ENCODE measurements around the gene RTRAF.

RTRAF gene

GRCh38 chr14:52051871-52052270, 62.5 kb downstream of the RTRAF start:
- TF ChIP-seq CTCF (IDR thresholded peaks at IDR 0.05; ENCODE audit: low read depth, low read length, missing control alignments): no peak
- H3K4me3 ChIP-seq (ENCODE audit: low read depth, low read length): no peak overlapping the region
- DNase-seq (ENCODE audit: low read depth): no peak

DNA sequence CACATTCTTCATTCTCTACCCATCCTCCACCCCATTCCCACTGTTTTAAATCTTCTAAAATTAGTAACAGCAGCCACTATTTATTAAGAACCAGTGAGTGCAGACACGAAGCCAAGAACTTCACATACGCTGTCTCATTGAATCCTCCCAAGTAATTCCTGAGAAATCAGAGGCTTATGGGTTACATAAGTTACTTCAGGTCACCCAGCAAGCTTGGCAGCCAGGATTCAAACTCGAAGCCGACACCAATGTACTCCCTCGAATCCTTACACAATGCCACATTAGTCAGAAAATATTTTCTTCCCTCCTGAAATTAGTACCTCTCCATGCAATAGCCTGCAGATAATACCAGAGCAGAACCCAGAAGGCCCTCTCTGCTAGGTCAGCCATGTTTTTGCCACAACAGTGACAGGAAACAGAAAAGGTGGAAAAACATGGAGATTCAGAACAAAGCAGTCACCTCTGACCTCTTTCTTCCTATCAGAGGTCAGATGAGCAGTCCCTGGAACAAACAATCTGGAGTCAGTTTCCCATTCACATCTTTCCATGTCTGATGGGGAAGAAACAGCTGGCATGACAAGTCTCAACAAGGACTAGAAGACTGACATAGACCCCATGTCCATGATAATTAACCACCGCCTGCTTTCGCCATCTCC, 63.1 kb downstream of the RTRAF start:
- no peak for DNase-seq (ENCODE audit: low read depth)
- no peak for TF ChIP-seq CTCF (IDR thresholded peaks at IDR 0.05; ENCODE audit: low read depth, low read length, missing control alignments)
- no peak overlapping the region for H3K4me3 ChIP-seq (ENCODE audit: low read depth, low read length)

- no peak for DNase-seq (ENCODE audit: low read depth)
- H3K4me3 ChIP-seq (ENCODE audit: low read depth, low read length): no peak overlapping the region
- no peak for TF ChIP-seq CTCF (IDR thresholded peaks at IDR 0.05; ENCODE audit: low read depth, low read length, missing control alignments)
Measured at GRCh38 chr14:52053044-52053443, 63.7 kb downstream of the RTRAF start.

- TF ChIP-seq CTCF (IDR thresholded peaks at IDR 0.05; ENCODE audit: low read depth, low read length, missing control alignments): no peak
- H3K4me3 ChIP-seq (ENCODE audit: low read depth, low read length): no peak overlapping the region
- DNase-seq (ENCODE audit: low read depth): no peak
Measured at GRCh38 chr14:52054678-52055077, 65.3 kb downstream of the RTRAF start.

GRCh38 chr14:52055167-52055566, 65.8 kb downstream of the RTRAF start:
- no peak overlapping the region for H3K4me3 ChIP-seq (ENCODE audit: low read depth, low read length)
- no peak for DNase-seq (ENCODE audit: low read depth)
- no peak for TF ChIP-seq CTCF (IDR thresholded peaks at IDR 0.05; ENCODE audit: low read depth, low read length, missing control alignments)

GRCh38 chr14:52058341-52058740, 69.0 kb downstream of the RTRAF start:
- no peak for TF ChIP-seq CTCF (IDR thresholded peaks at IDR 0.05; ENCODE audit: low read depth, low read length, missing control alignments)
- no peak overlapping the region for H3K4me3 ChIP-seq (ENCODE audit: low read depth, low read length)
- no peak for DNase-seq (ENCODE audit: low read depth)

DNA sequence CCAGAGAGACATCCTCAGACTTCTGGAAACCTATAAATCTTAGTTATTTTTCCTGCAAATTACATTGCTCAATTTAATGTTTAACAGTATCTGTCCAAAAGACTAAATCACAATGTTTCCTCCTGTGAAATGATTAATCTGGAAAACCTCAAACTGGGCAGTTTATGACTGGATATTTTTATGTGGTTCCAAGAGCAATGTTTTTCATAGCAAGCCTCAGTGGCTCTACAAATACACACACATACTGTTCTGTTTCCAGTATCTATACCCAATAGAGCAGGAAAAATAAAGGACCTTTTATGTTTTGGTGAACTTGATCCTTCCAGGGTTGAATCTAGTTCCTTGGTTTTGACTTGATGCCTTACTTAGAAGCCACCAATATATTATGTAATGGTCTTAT, 70.3 kb downstream of the RTRAF start:
- H3K4me3 ChIP-seq (ENCODE audit: low read depth, low read length): no peak overlapping the region
- DNase-seq (ENCODE audit: low read depth): no peak
- no peak for TF ChIP-seq CTCF (IDR thresholded peaks at IDR 0.05; ENCODE audit: low read depth, low read length, missing control alignments)
